MM.1S (cell line): ENCODE data around the gene CUBN.

ENCODE experiments used
- DNase-seq: peaks from one replicate; pipeline ENCODE4 v3.0.0-alpha.2; 2015
- H2AFZ ChIP-seq: fragments of 300-600 bp; sonication (generic); 2 replicates; pipeline ENCODE4 v1.6.0; 2016; ENCODE audit warnings: antibody characterized with exemption, low read length
- H3F3A ChIP-seq: fragments of 300-600 bp; sonication (generic); 2 replicates; pipeline ENCODE4 v1.6.1; 2016; ENCODE audit warnings: mild to moderate bottlenecking, antibody characterized with exemption, low read length, moderate library complexity, mixed read lengths; ENCODE audit not compliant: insufficient read depth
- H3K27ac ChIP-seq: fragments of 300-600 bp; sonication (generic); 2 replicates; pipeline ENCODE4 v1.5.1; 2016; ENCODE audit warnings: mild to moderate bottlenecking, low read length
- H3K27me3 ChIP-seq: fragments of 300-600 bp; sonication (generic); replicated peaks from 2 replicates; pipeline ENCODE4 v1.6.0; 2016; ENCODE audit warnings: low read length; ENCODE audit not compliant: insufficient read depth
- H3K36me3 ChIP-seq: fragments of 300-600 bp; sonication (generic); replicated peaks from 2 replicates; pipeline ENCODE4 v1.6.1; 2016; ENCODE audit warnings: mild to moderate bottlenecking, low read length, mixed read lengths; ENCODE audit not compliant: insufficient read depth
- H3K4me1 ChIP-seq: fragments of 300-600 bp; sonication (generic); 2 replicates; pipeline ENCODE4 v1.6.1; 2016; ENCODE audit warnings: low read length, mixed read lengths
- H3K4me2 ChIP-seq: fragments of 300-600 bp; sonication (generic); 2 replicates; pipeline ENCODE4 v1.6.0; 2016; ENCODE audit warnings: low read depth, low read length
- H3K4me3 ChIP-seq: fragments of 300-600 bp; sonication (generic); 2 replicates; pipeline ENCODE4 v1.5.1; 2016; ENCODE audit warnings: low read length, mixed read lengths
- H3K79me2 ChIP-seq: fragments of 300-600 bp; sonication (generic); 2 replicates; pipeline ENCODE4 v1.6.1; 2016; ENCODE audit warnings: mixed run types, low read length, mixed read lengths
- H3K9ac ChIP-seq: fragments of 300-600 bp; sonication (generic); 2 replicates; pipeline ENCODE4 v1.6.1; 2016; ENCODE audit warnings: low read length, mixed read lengths
- H3K9me2 ChIP-seq: fragments of 300-600 bp; sonication (generic); replicated peaks from 2 replicates; pipeline ENCODE4 v1.6.1; 2016; ENCODE audit warnings: mild to moderate bottlenecking, low read length, mixed read lengths; ENCODE audit not compliant: insufficient read depth
- H3K9me3 ChIP-seq: fragments of 300-600 bp; sonication (generic); replicated peaks from 2 replicates; pipeline ENCODE4 v1.6.1; 2016; ENCODE audit warnings: mild to moderate bottlenecking, low read length, mixed read lengths; ENCODE audit not compliant: insufficient read depth
- H4K20me1 ChIP-seq: fragments of 300-600 bp; sonication (generic); 2 replicates; pipeline ENCODE4 v1.6.1; 2016; ENCODE audit warnings: mild to moderate bottlenecking, low read length, moderate library complexity, mixed read lengths; ENCODE audit not compliant: insufficient read depth
- EZH2 ChIP-seq: fragments of 300-600 bp; sonication (generic); optimal IDR thresholded peaks from 2 replicates; pipeline ENCODE3; 2017; ENCODE audit warnings: low read depth, mild to moderate bottlenecking, antibody characterized with exemption, low read length, mixed read lengths
- EZH2phosphoT487 ChIP-seq: fragments of 300-600 bp; sonication (generic); IDR thresholded peaks from 2 replicates; pipeline ENCODE4 v1.6.1; 2018; ENCODE audit warnings: antibody characterized with exemption, low read length
- TF ChIP-seq, protein P1 (sequence below): fragments of 300-600 bp; sonication (generic); IDR thresholded peaks from 2 replicates; pipeline ENCODE4 v1.5.1; 2016; ENCODE audit warnings: antibody characterized with exemption, low read length, mixed read lengths

CUBN gene

DNA sequence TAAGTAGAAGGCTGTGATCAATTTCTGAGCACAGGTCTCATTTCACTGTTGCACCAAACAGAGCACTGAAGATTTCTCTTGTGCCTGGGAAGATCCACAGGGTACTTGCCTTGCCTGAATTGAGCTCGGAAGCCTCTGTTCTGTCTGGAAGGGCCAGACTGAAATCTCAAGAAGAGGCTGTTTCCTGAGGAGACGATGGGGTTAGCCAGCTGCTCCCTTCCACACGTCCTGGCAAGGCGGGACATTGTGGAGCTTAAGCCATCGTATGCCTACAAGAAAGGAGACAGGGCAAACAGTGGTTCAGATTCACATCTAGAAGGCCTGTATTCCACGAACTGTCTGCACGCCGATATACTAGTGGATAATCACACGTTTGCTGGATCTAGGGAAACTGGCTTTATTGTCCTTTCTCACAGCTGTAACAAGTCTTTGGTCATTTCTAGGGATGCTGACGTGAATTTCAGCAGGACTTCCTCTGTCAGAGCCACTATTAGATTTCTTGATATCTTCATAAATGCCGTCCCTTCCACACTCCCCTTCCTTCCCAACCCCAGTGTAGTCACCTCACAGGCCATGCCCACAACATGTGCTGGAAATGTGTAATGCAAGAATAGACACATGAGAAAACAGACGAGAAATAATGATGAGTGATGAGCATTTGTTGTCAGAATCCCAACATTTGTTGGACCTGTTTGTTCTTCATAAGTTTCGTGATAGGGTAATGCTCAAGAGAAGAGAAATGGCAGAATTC, 175.2 kb downstream of the CUBN start:
- no peak for DNase-seq
- TF ChIP-seq EZH2 (no peak), EZH2phosphoT487 (no peak)
- TF ChIP-seq, protein P1, sequence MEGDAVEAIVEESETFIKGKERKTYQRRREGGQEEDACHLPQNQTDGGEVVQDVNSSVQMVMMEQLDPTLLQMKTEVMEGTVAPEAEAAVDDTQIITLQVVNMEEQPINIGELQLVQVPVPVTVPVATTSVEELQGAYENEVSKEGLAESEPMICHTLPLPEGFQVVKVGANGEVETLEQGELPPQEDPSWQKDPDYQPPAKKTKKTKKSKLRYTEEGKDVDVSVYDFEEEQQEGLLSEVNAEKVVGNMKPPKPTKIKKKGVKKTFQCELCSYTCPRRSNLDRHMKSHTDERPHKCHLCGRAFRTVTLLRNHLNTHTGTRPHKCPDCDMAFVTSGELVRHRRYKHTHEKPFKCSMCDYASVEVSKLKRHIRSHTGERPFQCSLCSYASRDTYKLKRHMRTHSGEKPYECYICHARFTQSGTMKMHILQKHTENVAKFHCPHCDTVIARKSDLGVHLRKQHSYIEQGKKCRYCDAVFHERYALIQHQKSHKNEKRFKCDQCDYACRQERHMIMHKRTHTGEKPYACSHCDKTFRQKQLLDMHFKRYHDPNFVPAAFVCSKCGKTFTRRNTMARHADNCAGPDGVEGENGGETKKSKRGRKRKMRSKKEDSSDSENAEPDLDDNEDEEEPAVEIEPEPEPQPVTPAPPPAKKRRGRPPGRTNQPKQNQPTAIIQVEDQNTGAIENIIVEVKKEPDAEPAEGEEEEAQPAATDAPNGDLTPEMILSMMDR: no peak
- no peak overlapping the region for H3K9ac ChIP-seq
- H3K4me2 ChIP-seq: no peak overlapping the region
- H3K79me2 ChIP-seq: no peaks in the 10 kb centered on the region
- H3K4me3 ChIP-seq: no peak overlapping the region
- no peaks in the 10 kb centered on the region for H4K20me1 ChIP-seq
- H3K9me2 ChIP-seq: no peaks in the 10 kb centered on the region
- no peak overlapping the region for H2AFZ ChIP-seq
- H3K27me3 ChIP-seq: no peaks in the 10 kb centered on the region
- H3F3A ChIP-seq: no peaks in the 10 kb centered on the region
- no peaks in the 10 kb centered on the region for H3K4me1 ChIP-seq
- no peaks in the 10 kb centered on the region for H3K36me3 ChIP-seq
- H3K9me3 ChIP-seq: no peaks in the 10 kb centered on the region
- H3K27ac ChIP-seq: no peak overlapping the region

DNA sequence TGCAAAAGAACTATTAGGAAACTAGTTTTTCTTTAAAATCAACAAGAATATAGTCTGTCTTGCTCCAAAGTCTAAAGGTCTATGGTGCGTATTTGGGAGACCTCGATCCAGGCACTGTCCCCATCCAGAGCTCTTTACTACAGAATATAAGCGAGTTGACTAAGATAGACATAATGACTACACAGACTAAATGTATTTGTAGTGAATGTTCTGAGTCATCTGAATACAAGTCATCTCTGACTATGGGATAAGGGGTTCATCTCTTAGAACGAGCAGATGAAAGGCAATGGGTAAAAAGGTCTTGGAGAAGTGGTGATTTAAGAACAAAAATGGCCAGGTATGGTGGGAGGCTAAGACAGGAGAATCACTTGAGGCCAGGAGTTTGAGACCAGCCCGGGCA, 176.3 kb downstream of the CUBN start:
- DNase-seq: no peak
- Histone ChIP-seq H3K79me2 (no peaks in the 10 kb centered on the region), H3K9ac (no peak overlapping the region), H3K9me3 (no peaks in the 10 kb centered on the region), H3K4me1 (no peaks in the 10 kb centered on the region), H3K4me3 (no peak overlapping the region), H3K36me3 (no peaks in the 10 kb centered on the region), H3K9me2 (no peaks in the 10 kb centered on the region), H4K20me1 (no peaks in the 10 kb centered on the region), H3K27me3 (no peaks in the 10 kb centered on the region), H3K4me2 (no peak overlapping the region), H2AFZ (no peak overlapping the region), H3F3A (no peaks in the 10 kb centered on the region), H3K27ac (no peak overlapping the region)
- TF ChIP-seq EZH2phosphoT487 (no peak), EZH2 (no peak)
- TF ChIP-seq, protein P1: no peak

DNA sequence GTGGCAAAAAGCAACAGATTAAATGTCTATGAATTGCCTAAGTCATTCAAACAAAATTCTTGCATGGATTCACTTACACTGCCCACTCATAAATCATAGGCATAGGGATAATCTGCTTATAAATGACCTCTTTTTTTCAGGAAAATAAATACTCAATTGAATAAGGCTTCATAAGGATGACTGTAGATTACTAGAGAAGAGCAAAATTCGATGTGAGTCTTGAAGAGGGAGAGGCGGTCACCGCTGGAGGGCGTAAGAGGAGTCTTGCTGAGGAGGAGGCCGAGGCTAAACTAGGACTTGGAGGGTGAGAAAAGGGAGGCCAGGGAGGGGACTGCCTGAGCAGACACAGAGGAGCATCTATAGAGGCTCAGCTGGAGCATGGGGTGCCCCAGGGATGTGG, 177.0 kb downstream of the CUBN start:
- Histone ChIP-seq H3K4me2 (no peak overlapping the region), H3K4me1 (no peaks in the 10 kb centered on the region), H3F3A (no peaks in the 10 kb centered on the region), H3K27me3 (no peaks in the 10 kb centered on the region), H3K4me3 (no peak overlapping the region), H3K9me3 (no peaks in the 10 kb centered on the region), H3K79me2 (no peaks in the 10 kb centered on the region), H3K36me3 (no peaks in the 10 kb centered on the region), H3K9ac (no peak overlapping the region), H3K27ac (no peak overlapping the region), H3K9me2 (no peaks in the 10 kb centered on the region), H2AFZ (no peak overlapping the region), H4K20me1 (no peaks in the 10 kb centered on the region)
- DNase-seq: no peak
- TF ChIP-seq, protein P1: no peak
- TF ChIP-seq EZH2phosphoT487 (no peak), EZH2 (no peak)
